ENCODE measurements around the gene ZCWPW1. TPM values are rescaled to one million over a fixed set of nuclear protein-coding genes. Genes with fewer than 3 reads are reported as not detected.

ZCWPW1 gene
- total RNA-seq, 2 experiments from 2014 or later, result 4.1 to 10.8 TPM

DNA sequence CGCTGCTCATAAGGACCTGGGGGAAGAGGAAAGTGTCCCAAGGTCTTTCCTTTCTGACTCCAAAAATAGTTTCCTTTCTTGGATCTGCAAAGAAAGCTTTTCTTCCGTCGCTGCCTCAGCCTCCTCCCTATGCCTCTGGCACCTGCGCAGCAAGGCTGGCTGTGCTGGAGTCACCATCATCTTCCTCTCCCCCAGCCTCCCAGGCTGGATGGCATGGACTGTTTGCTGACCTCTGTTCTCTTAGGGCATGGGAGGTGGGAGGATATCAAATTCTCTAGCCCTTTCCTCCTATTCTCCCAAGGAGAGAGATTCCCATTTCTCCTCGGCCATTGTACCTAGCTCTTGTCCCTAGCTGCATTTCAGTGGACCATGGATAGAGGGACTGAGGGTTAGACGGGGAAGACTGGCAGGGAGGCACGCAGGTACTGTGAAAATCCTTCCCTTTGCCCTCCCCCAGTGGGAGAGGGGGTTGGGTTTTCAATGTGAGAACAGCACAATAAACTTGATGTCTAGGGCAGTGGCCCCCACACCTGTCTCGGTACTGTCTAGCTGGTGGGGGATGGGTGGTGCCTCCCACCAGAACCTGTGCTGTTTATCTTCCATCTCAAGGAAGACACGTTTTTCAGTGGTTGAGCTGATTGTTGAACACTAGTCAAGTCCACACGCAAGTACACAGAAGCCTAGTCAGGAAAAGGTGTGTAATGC, 5.2 kb upstream of the ZCWPW1 start:
- peak overlapping the region; percentile 85 for H3K4me2 ChIP-seq (ENCODE audit: low read length)
- no peak for DNase-seq (ENCODE audit: low spot score)
- TF ChIP-seq EZH2phosphoT487 (IDR thresholded peaks at IDR 0.05; ENCODE audit: borderline replicate concordance, low read depth, low read length), result no peak
- TF ChIP-seq, protein P1, sequence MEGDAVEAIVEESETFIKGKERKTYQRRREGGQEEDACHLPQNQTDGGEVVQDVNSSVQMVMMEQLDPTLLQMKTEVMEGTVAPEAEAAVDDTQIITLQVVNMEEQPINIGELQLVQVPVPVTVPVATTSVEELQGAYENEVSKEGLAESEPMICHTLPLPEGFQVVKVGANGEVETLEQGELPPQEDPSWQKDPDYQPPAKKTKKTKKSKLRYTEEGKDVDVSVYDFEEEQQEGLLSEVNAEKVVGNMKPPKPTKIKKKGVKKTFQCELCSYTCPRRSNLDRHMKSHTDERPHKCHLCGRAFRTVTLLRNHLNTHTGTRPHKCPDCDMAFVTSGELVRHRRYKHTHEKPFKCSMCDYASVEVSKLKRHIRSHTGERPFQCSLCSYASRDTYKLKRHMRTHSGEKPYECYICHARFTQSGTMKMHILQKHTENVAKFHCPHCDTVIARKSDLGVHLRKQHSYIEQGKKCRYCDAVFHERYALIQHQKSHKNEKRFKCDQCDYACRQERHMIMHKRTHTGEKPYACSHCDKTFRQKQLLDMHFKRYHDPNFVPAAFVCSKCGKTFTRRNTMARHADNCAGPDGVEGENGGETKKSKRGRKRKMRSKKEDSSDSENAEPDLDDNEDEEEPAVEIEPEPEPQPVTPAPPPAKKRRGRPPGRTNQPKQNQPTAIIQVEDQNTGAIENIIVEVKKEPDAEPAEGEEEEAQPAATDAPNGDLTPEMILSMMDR (conservative IDR thresholded peaks at IDR 0.05; ENCODE audit: low read length), result no peak
- no peaks in the 10 kb centered on the region for H3K9me2 ChIP-seq (ENCODE audit: insufficient read depth, low read length)
- no peak overlapping the region for H2AFZ ChIP-seq (ENCODE audit: low read length)
- peak overlapping the region; percentile 5 for H3K4me3 ChIP-seq (ENCODE audit: low read depth, low read length, poor library complexity, severe bottlenecking)
- peaks cover 64% of the 10 kb centered on the region for H3K36me3 ChIP-seq (ENCODE audit: insufficient read depth, low read length)
- intact Hi-C loops (cut with micrococcal nuclease; ENCODE audit: unreplicated experiment), result no loop called here
- no peaks in the 10 kb centered on the region for H3K9me3 ChIP-seq (ENCODE audit: low read length)
- H3K27ac ChIP-seq (ENCODE audit: low read depth, low read length, poor library complexity, severe bottlenecking), result peak overlapping the region; percentile 36
- ChIA-PET CTCF (ENCODE audit: unreplicated experiment) (no interaction called here), POLR2A (no interaction called here)
- peaks cover 54% of the 10 kb centered on the region for H3K4me1 ChIP-seq (ENCODE audit: insufficient read depth, low read length, poor library complexity, severe bottlenecking)
- peaks cover 48% of the 10 kb centered on the region for H3K79me2 ChIP-seq (ENCODE audit: insufficient read depth, low read depth, low read length)
- H4K20me1 ChIP-seq (ENCODE audit: insufficient read depth, low read length), result peaks cover 9% of the 10 kb centered on the region; the same call in 1 of the 2 replicates
- no TSS peak for BruUV-seq (replicated peaks)

DNA sequence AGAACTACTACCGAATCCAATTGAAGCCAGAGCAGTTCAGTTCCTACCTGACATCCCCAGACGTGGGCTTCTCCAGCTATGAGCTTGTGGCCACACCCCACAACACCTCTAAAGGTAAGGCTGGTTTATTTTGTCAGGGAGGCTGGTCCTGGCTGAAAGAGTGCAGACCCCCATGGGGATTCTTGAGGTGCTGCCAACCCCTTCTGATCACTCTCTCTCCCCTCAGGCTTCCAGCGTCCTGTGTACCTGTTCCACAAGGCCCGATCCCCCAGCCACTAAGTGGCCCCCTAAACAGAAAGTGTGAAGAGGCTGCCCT, 4.7 kb upstream of the ZCWPW1 start:
- no peaks in the 10 kb centered on the region for H3K9me3 ChIP-seq (ENCODE audit: low read length)
- peak overlapping the region; percentile 85; the same call in 1 of the 2 replicates for H3K4me2 ChIP-seq (ENCODE audit: low read length)
- ChIA-PET CTCF (ENCODE audit: unreplicated experiment) (no interaction called here), POLR2A (no interaction called here)
- no peaks in the 10 kb centered on the region for H3K9me2 ChIP-seq (ENCODE audit: insufficient read depth, low read length)
- no TSS peak for BruUV-seq (replicated peaks)
- peaks cover 48% of the 10 kb centered on the region for H3K79me2 ChIP-seq (ENCODE audit: insufficient read depth, low read depth, low read length)
- H2AFZ ChIP-seq (ENCODE audit: low read length), result no peak overlapping the region
- no peak for DNase-seq (ENCODE audit: low spot score)
- H3K27ac ChIP-seq (ENCODE audit: low read depth, low read length, poor library complexity, severe bottlenecking), result peak overlapping the region; percentile 36
- peaks cover 9% of the 10 kb centered on the region; the same call in 1 of the 2 replicates for H4K20me1 ChIP-seq (ENCODE audit: insufficient read depth, low read length)
- H3K4me1 ChIP-seq (ENCODE audit: insufficient read depth, low read length, poor library complexity, severe bottlenecking), result peaks cover 54% of the 10 kb centered on the region
- intact Hi-C loops (cut with micrococcal nuclease; ENCODE audit: unreplicated experiment), result no loop called here
- H3K36me3 ChIP-seq (ENCODE audit: insufficient read depth, low read length), result peaks cover 63% of the 10 kb centered on the region
- TF ChIP-seq, protein P1 (conservative IDR thresholded peaks at IDR 0.05; ENCODE audit: low read length), result no peak
- H3K4me3 ChIP-seq (ENCODE audit: low read depth, low read length, poor library complexity, severe bottlenecking), result no peak overlapping the region

DNA sequence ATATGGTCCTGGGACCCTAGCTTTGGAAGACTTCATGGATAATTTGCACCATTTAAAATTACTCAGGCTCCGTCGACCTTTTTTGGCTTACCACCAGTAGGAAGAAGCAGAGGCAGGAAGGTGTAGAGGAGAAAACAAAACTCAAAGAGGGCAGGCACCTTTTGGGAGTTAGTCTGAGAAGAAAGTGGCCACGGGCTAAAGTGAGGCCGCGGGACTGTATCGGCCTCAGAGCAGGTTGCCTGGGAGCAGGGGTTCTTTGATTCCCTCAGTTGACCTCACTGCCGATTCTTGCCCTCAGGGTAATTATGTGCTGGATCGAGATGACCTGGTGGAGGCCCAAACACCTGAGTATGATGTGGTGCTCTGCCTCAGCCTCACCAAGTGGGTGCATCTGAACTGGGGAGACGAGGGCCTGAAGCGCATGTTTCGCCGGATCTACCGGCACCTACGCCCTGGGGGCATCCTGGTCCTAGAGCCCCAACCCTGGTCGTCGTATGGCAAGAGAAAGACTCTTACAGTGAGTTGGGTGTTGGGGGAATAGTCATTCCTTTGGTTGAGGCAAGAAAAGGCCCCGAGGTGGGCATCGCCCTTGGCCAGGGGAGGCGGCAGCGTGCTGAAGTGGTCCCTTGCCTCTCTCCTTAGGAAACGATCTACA, 4.2 kb upstream of the ZCWPW1 start:
- Histone ChIP-seq H3K79me2 (ENCODE audit: insufficient read depth, low read depth, low read length) (peaks cover 48% of the 10 kb centered on the region), H4K20me1 (ENCODE audit: insufficient read depth, low read length) (peaks cover 9% of the 10 kb centered on the region; the same call in 1 of the 2 replicates), H3K36me3 (ENCODE audit: insufficient read depth, low read length) (peaks cover 60% of the 10 kb centered on the region), H3K27ac (ENCODE audit: low read depth, low read length, poor library complexity, severe bottlenecking) (peak overlapping the region; percentile 50), H3K4me2 (ENCODE audit: low read length) (peak overlapping the region; percentile 85), H3K9me2 (ENCODE audit: insufficient read depth, low read length) (no peaks in the 10 kb centered on the region), H3K4me3 (ENCODE audit: low read depth, low read length, poor library complexity, severe bottlenecking) (peak overlapping the region; percentile 91), H3K4me1 (ENCODE audit: insufficient read depth, low read length, poor library complexity, severe bottlenecking) (peaks cover 58% of the 10 kb centered on the region), H3K9me3 (ENCODE audit: low read length) (no peaks in the 10 kb centered on the region), H2AFZ (ENCODE audit: low read length) (no peak overlapping the region)
- ChIA-PET POLR2A (no interaction called here), CTCF (ENCODE audit: unreplicated experiment) (no interaction called here)
- intact Hi-C loops (cut with micrococcal nuclease; ENCODE audit: unreplicated experiment), result no loop called here
- DNase-seq (ENCODE audit: low spot score), result no peak
- no TSS peak for BruUV-seq (replicated peaks)
- TF ChIP-seq, protein P1 (conservative IDR thresholded peaks at IDR 0.05; ENCODE audit: low read length), result no peak
- no peak for TF ChIP-seq EZH2phosphoT487 (IDR thresholded peaks at IDR 0.05; ENCODE audit: borderline replicate concordance, low read depth, low read length)
